RWPE2 (cell line): ENCODE measurements around the gene ARMH1.

Source experiments
- ATAC-seq: fragments of 200-7000 bp; cut with Tn5 transposase; 3 replicates; pipeline ENCODE4 v1.9.1; 2021; ENCODE audit warnings: low read depth
- DNase-seq: peaks from one replicate; pipeline ENCODE4 v3.0.0-alpha.2; 2020; ENCODE audit warnings: low spot score
- H3K27ac ChIP-seq: fragments of 450-650 bp; 2 replicates; pipeline ENCODE4 v1.5.1; 2017; ENCODE audit warnings: mild to moderate bottlenecking; ENCODE audit not compliant: poor library complexity, severe bottlenecking
- H3K27me3 ChIP-seq: fragments of 250-450 bp; sonication (Bioruptor Pico); 2 replicates; pipeline ENCODE4 v1.5.1; 2021; ENCODE audit warnings: mild to moderate bottlenecking, moderate library complexity; ENCODE audit not compliant: insufficient read depth, poor library complexity, severe bottlenecking
- H3K36me3 ChIP-seq: fragments of 250-450 bp; sonication (Bioruptor Pico); 2 replicates; pipeline ENCODE4 v1.5.1; 2020; ENCODE audit warnings: low read depth, mild to moderate bottlenecking, moderate library complexity
- H3K4me1 ChIP-seq: fragments of 250-450 bp; sonication (Bioruptor Pico); 2 replicates; pipeline ENCODE4 v1.5.1; 2021; ENCODE audit warnings: mild to moderate bottlenecking, moderate library complexity; ENCODE audit not compliant: insufficient read depth, poor library complexity, severe bottlenecking
- H3K4me3 ChIP-seq: fragments of 250-450 bp; sonication (Bioruptor Pico); 2 replicates; pipeline ENCODE4 v1.5.1; 2021; ENCODE audit warnings: mild to moderate bottlenecking, moderate library complexity; ENCODE audit not compliant: severe bottlenecking
- H3K9me3 ChIP-seq: fragments of 250-450 bp; sonication (Bioruptor Pico); 2 replicates; pipeline ENCODE4 v1.5.1; 2021; ENCODE audit warnings: mild to moderate bottlenecking, moderate library complexity; ENCODE audit not compliant: severe bottlenecking
- CTCF ChIP-seq: fragments of 450-650 bp; IDR thresholded peaks from one replicate; pipeline ENCODE4 v1.5.1; 2017; ENCODE audit warnings: mild to moderate bottlenecking, moderate library complexity; ENCODE audit not compliant: poor library complexity, severe bottlenecking

ARMH1 gene

GRCh38 chr1:44721485-44722361 is 47.2 kb downstream of the ARMH1 start:
- Histone ChIP-seq H3K36me3 (no peaks in the 10 kb centered on the region), H3K4me3 (no peak overlapping the region), H3K9me3 (no peaks in the 10 kb centered on the region), H3K27me3 (no peaks in the 10 kb centered on the region), H3K27ac (peak overlapping the region; percentile 49), H3K4me1 (peaks cover 2% of the 10 kb centered on the region)
- no peak for TF ChIP-seq CTCF
- ATAC-seq = peak; percentile 94
- peak; percentile 87 for DNase-seq

GRCh38 chr1:44723064-44723463 is 48.5 kb downstream of the ARMH1 start:
- Histone ChIP-seq H3K36me3 (no peaks in the 10 kb centered on the region), H3K9me3 (no peaks in the 10 kb centered on the region)

GRCh38 chr1:44723496-44724295 is 49.2 kb downstream of the ARMH1 start:
- no peak overlapping the region for H3K4me3 ChIP-seq
- peaks cover 2% of the 10 kb centered on the region for H3K4me1 ChIP-seq
- no peak overlapping the region for H3K27ac ChIP-seq
- ATAC-seq (no peak), DNase-seq (no peak)
- no peaks in the 10 kb centered on the region for H3K9me3 ChIP-seq
- H3K36me3 ChIP-seq = no peaks in the 10 kb centered on the region
- no peak for TF ChIP-seq CTCF
- no peaks in the 10 kb centered on the region for H3K27me3 ChIP-seq

More at GRCh38 chr1:44723064-44723463, 48.5 kb downstream of the ARMH1 start:
- Histone ChIP-seq H3K27ac (no peak overlapping the region), H3K27me3 (no peaks in the 10 kb centered on the region), H3K4me3 (no peak overlapping the region), H3K4me1 (peaks cover 2% of the 10 kb centered on the region)
- ATAC-seq (no peak), DNase-seq (no peak)
- no peak for TF ChIP-seq CTCF

GRCh38 chr1:44724296-44724954 is 49.9 kb downstream of the ARMH1 start:
- H3K4me1 ChIP-seq = peaks cover 2% of the 10 kb centered on the region
- no peaks in the 10 kb centered on the region for H3K36me3 ChIP-seq
- DNase-seq (no peak), ATAC-seq (no peak)
- H3K4me3 ChIP-seq = no peak overlapping the region
- no peak overlapping the region for H3K27ac ChIP-seq
- TF ChIP-seq CTCF = no peak
- no peaks in the 10 kb centered on the region for H3K9me3 ChIP-seq
- H3K27me3 ChIP-seq = no peaks in the 10 kb centered on the region
